ENCODE results near the gene CHAC1. TPM values are rescaled to one million over a fixed set of nuclear protein-coding genes. Genes with fewer than 3 reads are reported as not detected.
"Not testable (repeated sequence)": the region's sequence is repeated elsewhere in the genome, so short reads cannot be mapped to it uniquely, and the experiment has no call there.

Gene CHAC1
- total RNA-seq, 1 donor from 2014 or later = 4.7 TPM

- no peak for DNase-seq (ENCODE audit: low read depth, low spot score)
These were observed 15.3 kb upstream of the CHAC1 start for GRCh38 chr15:40937762-40938535.

GRCh38 chr15:40938536-40938870, 14.8 kb upstream of the CHAC1 start:
- no peak for DNase-seq (ENCODE audit: low read depth, low spot score)

DNA sequence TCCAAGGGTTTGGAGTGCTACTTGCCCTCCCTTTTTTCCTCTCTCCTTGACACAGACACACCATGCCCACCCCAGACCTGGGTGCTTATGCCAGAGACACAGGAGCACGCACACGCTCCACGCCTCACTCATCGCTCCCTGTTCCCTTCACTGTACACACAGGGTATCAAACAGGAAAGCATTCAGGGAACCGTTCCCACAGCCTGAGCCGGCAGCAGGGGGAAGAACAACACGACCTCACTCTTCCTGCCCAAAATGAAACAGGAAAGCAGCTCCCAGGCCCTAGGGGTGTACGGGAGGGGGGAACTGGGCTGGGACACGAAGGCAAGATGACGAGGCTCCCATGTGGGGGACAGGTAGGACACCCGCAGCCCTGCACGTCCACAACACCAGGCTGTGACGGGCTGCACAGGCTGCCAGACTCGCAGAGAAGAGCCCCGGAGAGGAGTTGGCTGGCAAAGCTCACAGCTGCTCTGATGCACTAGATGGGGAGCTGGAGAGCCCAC, 12.9 kb upstream of the CHAC1 start:
- peak; percentile 62 for DNase-seq (ENCODE audit: low read depth, low spot score)

DNA sequence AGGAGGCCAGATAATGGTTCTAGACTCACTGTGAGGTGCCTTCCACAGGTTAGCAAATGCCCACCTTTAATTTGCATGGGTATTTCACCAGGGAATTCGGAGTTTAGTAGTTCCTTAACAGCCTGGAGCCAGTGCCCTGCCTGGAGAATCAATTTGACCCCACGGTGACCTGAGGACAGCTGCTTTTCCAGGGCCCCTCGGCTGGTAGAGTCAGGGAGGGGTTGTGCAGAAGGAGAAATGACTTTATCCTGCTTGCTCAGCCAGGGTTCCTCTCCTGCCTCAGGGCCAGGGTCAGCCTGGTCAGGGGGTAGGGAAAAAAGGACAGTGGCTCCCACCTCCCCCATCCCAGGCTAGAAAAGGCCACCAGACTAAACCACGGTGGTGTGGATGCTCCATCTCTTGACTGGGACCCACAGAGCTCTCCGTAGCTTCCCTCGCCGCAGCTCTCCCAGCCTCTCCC, 12.2 kb upstream of the CHAC1 start:
- DNase-seq (ENCODE audit: low read depth, low spot score) = no peak

- DNase-seq (ENCODE audit: low read depth, low spot score) = peak; percentile 66
These were observed 11.5 kb upstream of the CHAC1 start for GRCh38 chr15:40941528-40942336.

DNA sequence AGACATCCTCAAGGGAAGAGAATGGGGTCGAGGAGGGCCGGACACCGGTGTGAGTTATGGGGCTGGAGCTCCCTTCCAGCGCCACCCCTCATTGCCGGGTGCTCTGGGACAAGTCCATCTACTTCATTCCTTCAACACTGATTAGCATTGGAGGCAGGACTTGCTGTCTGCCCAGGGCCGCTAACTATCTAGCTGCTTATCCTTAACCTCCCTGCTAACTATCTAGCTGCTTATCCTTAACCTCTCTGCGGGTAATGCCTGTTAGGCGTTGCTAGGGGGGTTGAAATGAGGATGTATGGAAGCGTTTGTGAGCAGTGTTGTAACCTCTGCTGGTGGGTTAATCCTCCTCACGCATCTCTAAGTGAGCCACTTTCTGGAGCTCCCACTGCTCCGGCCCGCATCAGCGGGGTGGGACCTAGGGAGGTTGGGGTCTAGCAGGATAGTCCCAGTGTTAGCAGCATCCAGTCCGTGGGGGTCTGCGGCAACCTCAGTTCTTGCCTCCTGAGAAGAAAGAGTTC, 10.9 kb upstream of the CHAC1 start:
- no peak for DNase-seq (ENCODE audit: low read depth, low spot score)

GRCh38 chr15:40942878-40943277, 10.4 kb upstream of the CHAC1 start:
- DNase-seq (ENCODE audit: low read depth, low spot score) = no peak

GRCh38 chr15:40943764-40944365, 9.4 kb upstream of the CHAC1 start:
- no peak for DNase-seq (ENCODE audit: low read depth, low spot score)

GRCh38 chr15:40944510-40945296, 8.6 kb upstream of the CHAC1 start:
- no peak for DNase-seq (ENCODE audit: low read depth, low spot score)

- DNase-seq (ENCODE audit: low read depth, low spot score) = no peak
These were observed 4.4 kb upstream of the CHAC1 start for GRCh38 chr15:40948706-40949473.

- DNase-seq (ENCODE audit: low read depth, low spot score) = no peak
These were observed 3.5 kb upstream of the CHAC1 start for GRCh38 chr15:40949756-40950207.

DNA sequence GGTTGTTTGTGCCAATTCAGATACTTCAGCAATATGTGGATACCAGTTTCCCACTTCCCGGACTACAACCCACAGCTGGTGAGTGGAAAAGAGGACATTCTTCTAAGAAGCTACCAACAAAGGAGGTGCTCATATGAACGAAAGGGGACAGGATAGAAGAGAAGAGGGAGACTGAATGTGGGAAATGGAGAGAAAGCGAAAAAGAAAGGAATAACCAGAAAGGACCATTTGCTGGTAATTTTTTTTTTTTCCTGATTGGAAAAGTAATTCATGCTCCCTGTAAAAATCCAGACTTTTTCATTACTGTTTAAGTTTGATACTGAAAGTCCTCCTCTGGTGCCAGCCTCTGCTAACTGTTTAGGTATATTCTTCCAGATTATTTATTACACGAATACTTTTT, 1.5 kb upstream of the CHAC1 start:
- DNase-seq (ENCODE audit: low read depth, low spot score) = no peak

- no peak for DNase-seq (ENCODE audit: low read depth, low spot score)
These were observed 870 bp upstream of the CHAC1 start for GRCh38 chr15:40952301-40952900.

GRCh38 chr15:40953713-40954074, 423 bp downstream of the CHAC1 start:
- no peak for DNase-seq (ENCODE audit: low read depth, low spot score)

GRCh38 chr15:40954158-40954848, 1.0 kb downstream of the CHAC1 start:
- not testable (repeated sequence) for DNase-seq (ENCODE audit: low read depth, low spot score)

GRCh38 chr15:40955141-40955903, 2.1 kb downstream of the CHAC1 start:
- no peak for DNase-seq (ENCODE audit: low read depth, low spot score)

DNA sequence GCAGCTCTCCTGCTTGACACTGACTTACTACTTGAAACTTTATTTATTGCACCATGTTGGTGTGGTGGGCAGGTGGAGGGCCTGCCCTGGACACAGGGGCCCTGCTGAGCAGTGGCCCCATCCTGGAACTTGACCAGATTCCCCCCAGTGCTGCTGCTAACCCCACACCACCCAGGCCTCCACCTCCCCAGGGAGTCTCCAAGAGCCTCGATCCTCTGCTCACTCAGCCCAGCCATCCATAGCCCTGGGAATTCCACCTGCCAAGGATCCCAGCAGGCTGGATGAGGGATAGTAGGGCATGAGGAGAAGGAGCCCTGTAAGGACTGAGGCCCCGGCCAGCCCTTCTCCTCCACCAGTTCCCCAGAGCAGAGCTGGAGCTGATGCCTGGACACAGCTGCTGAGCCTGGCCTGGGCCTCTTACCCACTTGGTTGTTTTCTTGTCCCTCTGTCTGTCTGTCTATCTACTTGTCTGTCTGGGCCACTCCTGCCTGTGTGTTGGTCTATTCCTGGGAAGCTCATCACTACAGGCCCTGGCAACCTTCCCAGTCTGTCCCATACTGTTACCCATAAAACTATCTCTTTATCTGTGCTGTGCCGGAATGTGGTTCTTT, 2.8 kb downstream of the CHAC1 start:
- DNase-seq (ENCODE audit: low read depth, low spot score) = no peak

- DNase-seq (ENCODE audit: low read depth, low spot score) = no peak
These were observed 3.3 kb downstream of the CHAC1 start for GRCh38 chr15:40956541-40956982.
